AG04450 (cell line): ENCODE measurements around the gene HTT. TPM values are rescaled to one million over a fixed set of nuclear protein-coding genes. Genes with fewer than 3 reads are reported as not detected.

ENCODE experiments used
- CTCF ChIA-PET: fragments of 300-600, 350-600 bp; formaldehyde crosslinking; extraction: SDS; loops from one replicate; lab custom pipeline; 2022; ENCODE audit warnings: antibody characterized with exemption, inconsistent platforms; lab: Charles Lee
- POLR2A ChIA-PET: fragments of 350-600 bp; formaldehyde crosslinking; extraction: SDS; loops from one replicate; lab custom pipeline; 2021; ENCODE audit warnings: antibody characterized with exemption, inconsistent platforms; lab: Yijun Ruan, JAX
- DNase-seq: peaks from one replicate; pipeline ENCODE4 v3.0.0-alpha.2; 2011; ENCODE audit warnings: low read depth, low spot score
- H3K27ac ChIP-seq: one replicate; pipeline ENCODE4 v1.5.1; 2012; ENCODE audit warnings: low read depth, low read length, control low read depth
- H3K27me3 ChIP-seq: one replicate; pipeline ENCODE4 v1.6.0; 2012; ENCODE audit warnings: low read length; ENCODE audit not compliant: control insufficient read depth, insufficient read depth
- H3K4me3 ChIP-seq: 2 replicates; pipeline ENCODE4 v1.5.1; 2011; ENCODE audit warnings: mild to moderate bottlenecking, low read depth, low read length, control low read depth
- H3K9me3 ChIP-seq: 2 replicates; pipeline ENCODE4 v1.5.1; 2012; ENCODE audit warnings: low read length; ENCODE audit not compliant: control insufficient read depth, insufficient read depth
- CTCF ChIP-seq: IDR thresholded peaks from 2 replicates; pipeline ENCODE4 v1.5.1; 2011; ENCODE audit warnings: low read depth, low read length, control low read depth, inconsistent platforms
- polyA plus RNA-seq: library from polyadenylated mRNA; depleted of rRNA; stranded (reverse); fragments of >200 nt; gene quantifications from 2 replicates; pipeline ENCODE4 v1.2.3, GENCODE V29; 2011

Gene HTT
- polyA plus RNA-seq, 1 experiment: 14.5 TPM

- H3K27ac ChIP-seq: no peak overlapping the region
- no peak for DNase-seq
- TF ChIP-seq CTCF: no peak
- no peak overlapping the region for H3K4me3 ChIP-seq
- no peaks in the 10 kb centered on the region; the same call in 1 of the 2 replicates for H3K9me3 ChIP-seq
- CTCF ChIA-PET: no interaction called here
- peaks cover 22% of the 10 kb centered on the region for H3K27me3 ChIP-seq
- POLR2A ChIA-PET: no interaction called here
Observed at GRCh38 chr4:3262208-3263052, 187.9 kb downstream of the HTT start.

DNA sequence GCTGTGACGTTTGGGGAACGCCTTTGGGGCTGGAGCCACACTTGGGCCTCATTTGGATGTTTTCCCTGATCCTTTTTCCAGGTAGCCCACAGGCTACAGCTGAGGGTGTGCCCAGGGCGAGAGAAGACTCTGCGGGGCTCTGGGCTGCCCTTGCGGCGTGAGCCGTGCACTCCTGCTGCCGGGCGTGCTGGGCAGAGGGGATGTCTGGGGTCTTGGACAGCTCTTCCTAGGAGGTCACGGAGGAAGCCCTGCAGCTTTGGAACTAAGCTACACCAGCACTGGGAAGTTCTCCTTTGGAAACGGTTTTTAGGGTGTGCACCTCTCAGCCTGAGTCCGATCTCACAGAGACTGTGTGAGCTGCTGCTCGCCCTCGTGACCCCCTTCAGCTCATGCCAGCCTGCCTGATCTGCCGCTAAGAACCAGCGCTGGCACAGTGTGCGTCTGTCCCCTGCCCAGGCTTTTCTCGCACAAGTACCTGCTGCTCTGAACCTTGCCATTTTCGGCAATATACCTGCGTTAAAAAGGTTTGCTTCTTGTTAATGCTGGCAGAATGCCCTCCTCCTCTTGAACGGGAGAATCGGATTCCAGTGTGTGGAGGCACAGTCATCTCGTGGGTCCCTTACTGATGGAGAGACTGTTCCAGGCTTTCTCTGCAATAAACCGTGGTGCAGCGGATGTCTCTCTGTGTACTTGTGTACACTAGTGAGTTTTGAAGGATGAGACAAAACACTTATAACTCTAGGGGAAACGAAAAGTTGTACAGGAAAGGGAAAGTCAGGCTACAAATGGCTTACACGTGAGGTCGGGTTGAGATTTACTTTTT lies 188.8 kb downstream of the HTT start:
- H3K4me3 ChIP-seq: no peak overlapping the region
- no peaks in the 10 kb centered on the region; the same call in 1 of the 2 replicates for H3K9me3 ChIP-seq
- POLR2A ChIA-PET: no interaction called here
- CTCF ChIA-PET: no interaction called here
- DNase-seq: no peak
- H3K27me3 ChIP-seq: peaks cover 22% of the 10 kb centered on the region
- no peak for TF ChIP-seq CTCF
- H3K27ac ChIP-seq: no peak overlapping the region

GRCh38 chr4:3263876-3264193 lies 189.4 kb downstream of the HTT start:
- ChIA-PET POLR2A (no interaction called here), CTCF (no interaction called here)
- no peak overlapping the region for H3K4me3 ChIP-seq
- H3K27ac ChIP-seq: no peak overlapping the region
- no peak for TF ChIP-seq CTCF
- no peak for DNase-seq
- peaks cover 25% of the 10 kb centered on the region for H3K27me3 ChIP-seq
- H3K9me3 ChIP-seq: no peaks in the 10 kb centered on the region; the same call in 1 of the 2 replicates

DNA sequence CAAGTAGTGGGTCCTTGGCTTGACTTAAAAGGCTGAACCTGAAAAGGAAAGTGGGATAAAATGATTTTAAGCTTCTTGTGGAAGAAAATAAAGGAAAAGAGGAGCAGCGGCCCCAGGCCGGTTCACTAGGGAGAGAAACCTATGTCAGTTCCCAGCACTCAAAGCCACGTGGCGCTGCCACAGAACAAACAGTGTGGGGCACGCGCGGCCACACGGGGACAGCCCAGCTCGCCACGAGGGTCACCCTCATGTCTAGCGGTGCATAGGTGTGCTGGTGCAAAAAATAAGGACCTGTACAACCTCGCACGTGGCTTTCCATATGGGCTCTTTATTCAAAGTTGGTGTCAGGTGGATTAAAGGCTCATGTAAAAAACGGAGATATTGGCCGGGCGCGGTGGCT lies 191.6 kb downstream of the HTT start:
- Histone ChIP-seq H3K27ac (no peak overlapping the region), H3K27me3 (peaks cover 36% of the 10 kb centered on the region), H3K4me3 (no peak overlapping the region), H3K9me3 (no peaks in the 10 kb centered on the region; the same call in 1 of the 2 replicates)
- no peak for TF ChIP-seq CTCF
- CTCF ChIA-PET: interaction anchor here (0.7 kb wide), 1 partner anchor 214 kb away, joined by 3 read pairs; no protein-coding TSS in a partner anchor
- POLR2A ChIA-PET: no interaction called here
- DNase-seq: no peak
